Esophagus muscularis mucosa (tissue), 4 donors: ENCODE data around the gene DCAF4.

Experiments used
- EP300 ChIP-seq: sonication (generic); formaldehyde crosslinking; IDR thresholded peaks from one replicate; pipeline ENCODE4 v1.6.1; 2017; ENCODE audit warnings: antibody characterized with exemption
- POLR2A ChIP-seq: fragments of 450-650 bp; IDR thresholded peaks from one replicate; pipeline ENCODE4 v1.6.1; 2017; ENCODE audit warnings: antibody characterized with exemption, moderate library complexity, mild to moderate bottlenecking, low read depth
- POLR2AphosphoS5 ChIP-seq, 2 donors: sonication (generic); formaldehyde crosslinking; IDR thresholded peaks; one replicate each; pipeline ENCODE4 v1.6.1; 2017; ENCODE audit warnings: antibody characterized with exemption in 2 of 2
- TF ChIP-seq, protein P1 (sequence below), 3 experiments: fragments of 200-600 bp in 2 of 3; fragments of 450-650 bp in 1 of 3; sonication (generic) in 2 of 3; IDR thresholded peaks; one replicate each; pipeline ENCODE4 v1.5.1; 2017 to 2019; ENCODE audit warnings: antibody characterized with exemption in 3 of 3, mild to moderate bottlenecking in 2 of 3, moderate library complexity in 1 of 3

DNA sequence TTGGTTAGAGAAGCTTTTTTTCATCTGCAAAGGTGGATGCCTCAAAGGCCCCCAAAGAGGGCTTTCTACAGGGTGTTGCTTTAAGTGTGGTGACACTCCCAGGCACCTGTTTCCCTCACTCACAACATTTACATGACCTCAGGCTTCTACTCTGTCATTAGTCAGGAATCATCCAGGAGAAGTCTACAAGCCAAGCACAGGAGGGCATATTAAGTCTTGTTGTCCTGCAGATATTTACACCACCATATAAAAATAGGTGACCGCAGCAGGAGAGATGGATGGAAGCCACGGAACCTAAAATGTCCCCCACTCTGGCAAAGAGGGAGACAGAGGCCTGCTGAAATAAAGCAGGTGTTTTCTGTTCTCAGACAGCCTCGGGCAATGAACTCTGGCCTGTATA is 24.9 kb upstream of the DCAF4 start:
- TF ChIP-seq, protein P1, sequence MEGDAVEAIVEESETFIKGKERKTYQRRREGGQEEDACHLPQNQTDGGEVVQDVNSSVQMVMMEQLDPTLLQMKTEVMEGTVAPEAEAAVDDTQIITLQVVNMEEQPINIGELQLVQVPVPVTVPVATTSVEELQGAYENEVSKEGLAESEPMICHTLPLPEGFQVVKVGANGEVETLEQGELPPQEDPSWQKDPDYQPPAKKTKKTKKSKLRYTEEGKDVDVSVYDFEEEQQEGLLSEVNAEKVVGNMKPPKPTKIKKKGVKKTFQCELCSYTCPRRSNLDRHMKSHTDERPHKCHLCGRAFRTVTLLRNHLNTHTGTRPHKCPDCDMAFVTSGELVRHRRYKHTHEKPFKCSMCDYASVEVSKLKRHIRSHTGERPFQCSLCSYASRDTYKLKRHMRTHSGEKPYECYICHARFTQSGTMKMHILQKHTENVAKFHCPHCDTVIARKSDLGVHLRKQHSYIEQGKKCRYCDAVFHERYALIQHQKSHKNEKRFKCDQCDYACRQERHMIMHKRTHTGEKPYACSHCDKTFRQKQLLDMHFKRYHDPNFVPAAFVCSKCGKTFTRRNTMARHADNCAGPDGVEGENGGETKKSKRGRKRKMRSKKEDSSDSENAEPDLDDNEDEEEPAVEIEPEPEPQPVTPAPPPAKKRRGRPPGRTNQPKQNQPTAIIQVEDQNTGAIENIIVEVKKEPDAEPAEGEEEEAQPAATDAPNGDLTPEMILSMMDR (IDR thresholded peaks at IDR 0.05) = no peak
- TF ChIP-seq POLR2A = no peak
- TF ChIP-seq POLR2AphosphoS5 (IDR thresholded peaks at IDR 0.05) = no peak
- no peak for TF ChIP-seq EP300
